Lower leg skin (tissue), 4 donors: Measurements from ENCODE around the gene MUC4. TPM values are rescaled to one million over a fixed set of nuclear protein-coding genes. Genes with fewer than 3 reads are reported as not detected.

Experiments
- DNase-seq, 2 donors: peaks; one replicate each; pipeline ENCODE4 v3.0.0-alpha.2; 2019; ENCODE audit warnings: low spot score in 2 of 2
- H3K4me3 ChIP-seq: fragments of 200-600 bp; sonication (generic); 2 replicates; pipeline ENCODE4 v1.5.1; 2017; ENCODE audit warnings: mild to moderate bottlenecking, low read depth; ENCODE audit not compliant: poor library complexity, severe bottlenecking
- POLR2A ChIP-seq, 2 donors: fragments of 450-650 bp; IDR thresholded peaks; one replicate each; pipeline ENCODE4 v1.6.1; 2016 to 2017; ENCODE audit warnings: antibody characterized with exemption in 2 of 2, mild to moderate bottlenecking in 1 of 2, moderate library complexity in 1 of 2
- WGBS, 2 donors: methylation state at CpG; one replicate each; pipeline ENCODE4 v1.1.5; 2018; 5-methylcytosine and 5-hydroxymethylcytosine counted together
- intact Hi-C: fragments of 100-400 bp; cut with DNase I; formaldehyde crosslinking; loops from one replicate; pipeline ENCODE4 v1.15.0; 2023; ENCODE audit warnings: low total_unique reads
- total RNA-seq, 4 donors: library from RNA; depleted of rRNA; stranded (reverse); fragments of >200 nt; gene quantifications; one replicate each; pipeline ENCODE4 v1.1.0, GENCODE V29; 2016
- TF ChIP-seq, protein P1 (sequence below), 3 donors: fragments of 450-650 bp; IDR thresholded peaks; one replicate each; pipeline ENCODE4 v1.5.1; 2016; ENCODE audit warnings: antibody characterized with exemption in 3 of 3, mild to moderate bottlenecking in 3 of 3, moderate library complexity in 2 of 3

MUC4 gene
- total RNA-seq, 4 donors from 2014 or later = not detected

DNA sequence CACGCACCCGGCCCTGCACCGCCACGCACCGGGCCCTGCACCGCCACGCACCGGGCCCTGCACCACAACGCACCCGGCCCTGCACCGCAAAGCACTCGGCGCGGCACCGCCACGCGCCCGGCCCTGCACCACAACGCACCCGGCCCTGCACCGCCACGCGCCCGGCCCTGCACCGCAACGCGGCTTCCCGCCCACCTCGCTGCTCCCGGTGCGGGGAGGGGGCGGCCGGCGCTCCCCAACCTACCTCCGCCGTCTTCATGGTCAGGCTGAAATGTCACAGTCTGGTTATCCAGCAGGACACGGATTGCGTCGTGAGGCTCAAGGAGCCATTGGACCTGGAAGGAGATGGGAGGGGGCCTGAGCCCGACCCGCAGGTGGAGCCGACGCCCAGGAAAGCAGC is 49.1 kb downstream of the MUC4 start:
- TF ChIP-seq POLR2A (IDR thresholded peaks at IDR 0.05) = no peak
- TF ChIP-seq, protein P1, sequence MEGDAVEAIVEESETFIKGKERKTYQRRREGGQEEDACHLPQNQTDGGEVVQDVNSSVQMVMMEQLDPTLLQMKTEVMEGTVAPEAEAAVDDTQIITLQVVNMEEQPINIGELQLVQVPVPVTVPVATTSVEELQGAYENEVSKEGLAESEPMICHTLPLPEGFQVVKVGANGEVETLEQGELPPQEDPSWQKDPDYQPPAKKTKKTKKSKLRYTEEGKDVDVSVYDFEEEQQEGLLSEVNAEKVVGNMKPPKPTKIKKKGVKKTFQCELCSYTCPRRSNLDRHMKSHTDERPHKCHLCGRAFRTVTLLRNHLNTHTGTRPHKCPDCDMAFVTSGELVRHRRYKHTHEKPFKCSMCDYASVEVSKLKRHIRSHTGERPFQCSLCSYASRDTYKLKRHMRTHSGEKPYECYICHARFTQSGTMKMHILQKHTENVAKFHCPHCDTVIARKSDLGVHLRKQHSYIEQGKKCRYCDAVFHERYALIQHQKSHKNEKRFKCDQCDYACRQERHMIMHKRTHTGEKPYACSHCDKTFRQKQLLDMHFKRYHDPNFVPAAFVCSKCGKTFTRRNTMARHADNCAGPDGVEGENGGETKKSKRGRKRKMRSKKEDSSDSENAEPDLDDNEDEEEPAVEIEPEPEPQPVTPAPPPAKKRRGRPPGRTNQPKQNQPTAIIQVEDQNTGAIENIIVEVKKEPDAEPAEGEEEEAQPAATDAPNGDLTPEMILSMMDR (IDR thresholded peaks at IDR 0.05) = no peak
- intact Hi-C loops = no loop called here
- DNase-seq = no peak
- WGBS, 2 donors = 73 to 89% methylated on average over 28 to 39 of the region's 43 CpGs
- no peak overlapping the region for H3K4me3 ChIP-seq

DNA sequence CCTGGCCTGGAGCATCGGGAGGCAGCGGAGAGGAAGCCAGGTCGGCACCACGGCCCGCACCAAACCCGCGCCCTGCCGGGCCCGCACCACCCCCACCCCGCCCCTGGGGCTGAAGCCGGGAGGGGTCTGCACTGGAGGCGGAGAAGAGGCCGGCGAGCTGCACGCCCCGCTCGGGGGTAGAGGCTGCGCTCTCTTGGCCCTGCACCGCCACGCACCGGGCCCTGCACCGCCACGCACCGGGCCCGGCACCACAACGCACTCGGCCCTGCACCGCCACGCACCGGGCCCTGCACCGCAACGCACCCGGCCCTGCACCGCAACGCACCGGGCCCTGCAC is 49.5 kb downstream of the MUC4 start:
- no peak for DNase-seq
- WGBS, 2 donors = 64 to 72% methylated on average over 24 to 35 of the region's 36 CpGs
- TF ChIP-seq POLR2A (IDR thresholded peaks at IDR 0.05) = no peak
- TF ChIP-seq, protein P1 (IDR thresholded peaks at IDR 0.05) = no peak
- intact Hi-C loops = no loop called here
- no peak overlapping the region for H3K4me3 ChIP-seq

DNA sequence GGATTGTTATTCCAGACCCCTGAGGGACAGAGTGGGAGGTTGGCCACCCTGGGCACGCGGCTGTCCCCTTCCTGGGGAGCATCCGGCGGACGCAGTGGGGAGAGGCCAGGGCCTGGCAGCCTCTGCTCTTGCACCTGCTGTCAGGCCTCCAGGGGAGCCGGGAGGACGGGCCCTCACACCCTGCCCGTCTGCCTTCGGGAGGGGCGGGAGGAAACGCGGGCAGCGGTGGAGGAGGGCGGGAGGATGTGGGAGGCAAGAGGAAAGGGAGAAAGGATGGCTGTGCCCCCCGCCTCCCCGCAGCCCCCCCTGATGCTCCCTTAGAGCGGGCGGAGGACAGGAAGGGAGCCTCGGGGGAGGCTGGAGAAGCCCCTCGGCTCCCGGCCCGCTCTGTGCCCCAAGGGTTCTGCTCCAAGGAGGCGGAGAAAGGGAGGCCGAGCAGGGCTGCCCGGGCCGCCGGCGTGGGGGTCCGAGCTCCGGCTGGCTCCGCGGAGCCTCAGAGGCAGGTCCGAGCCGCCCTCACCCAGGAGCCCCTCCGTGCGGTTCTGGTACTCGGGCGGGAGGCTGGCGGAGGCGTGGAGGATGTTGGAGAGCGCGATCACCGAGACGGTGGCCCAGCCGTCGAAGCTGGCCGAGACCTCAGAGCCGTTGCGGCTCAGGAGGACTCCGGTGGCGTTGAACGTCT is 50.0 kb downstream of the MUC4 start:
- no peak for DNase-seq
- H3K4me3 ChIP-seq = no peak overlapping the region
- TF ChIP-seq, protein P1 (IDR thresholded peaks at IDR 0.05) = no peak
- intact Hi-C loops = no loop called here
- 13 to 37% methylated on average over 39 to 48 of the region's 52 CpGs for WGBS, 2 donors

DNA sequence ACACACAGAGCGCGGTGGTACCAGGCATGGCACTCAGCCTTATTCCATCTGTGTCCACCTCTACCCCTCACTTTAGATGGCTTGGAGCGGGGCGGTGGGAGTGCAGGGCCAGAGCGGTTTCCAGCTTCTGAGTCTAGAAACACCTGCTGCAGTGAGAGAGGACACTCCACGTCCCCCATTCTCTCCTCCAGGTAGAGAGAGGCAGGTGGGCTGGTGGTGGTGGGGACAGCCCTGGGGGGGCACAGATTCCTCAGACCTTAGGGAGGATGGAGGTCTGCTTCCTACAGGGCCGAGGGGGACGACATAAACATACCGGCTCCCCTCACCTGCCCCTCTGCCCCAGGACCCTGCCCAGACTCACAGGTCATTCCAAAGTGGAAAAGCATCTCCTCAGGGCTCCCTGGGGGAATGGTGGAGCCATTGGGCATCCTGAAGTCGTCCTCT is 50.6 kb downstream of the MUC4 start:
- WGBS, 2 donors = 73 to 75% methylated on average over 7 to 10 of the region's 10 CpGs
- intact Hi-C loops = no loop called here
- H3K4me3 ChIP-seq = no peak overlapping the region
- DNase-seq = no peak
- no peak for TF ChIP-seq POLR2A (IDR thresholded peaks at IDR 0.05)
- TF ChIP-seq, protein P1 (IDR thresholded peaks at IDR 0.05) = no peak

DNA sequence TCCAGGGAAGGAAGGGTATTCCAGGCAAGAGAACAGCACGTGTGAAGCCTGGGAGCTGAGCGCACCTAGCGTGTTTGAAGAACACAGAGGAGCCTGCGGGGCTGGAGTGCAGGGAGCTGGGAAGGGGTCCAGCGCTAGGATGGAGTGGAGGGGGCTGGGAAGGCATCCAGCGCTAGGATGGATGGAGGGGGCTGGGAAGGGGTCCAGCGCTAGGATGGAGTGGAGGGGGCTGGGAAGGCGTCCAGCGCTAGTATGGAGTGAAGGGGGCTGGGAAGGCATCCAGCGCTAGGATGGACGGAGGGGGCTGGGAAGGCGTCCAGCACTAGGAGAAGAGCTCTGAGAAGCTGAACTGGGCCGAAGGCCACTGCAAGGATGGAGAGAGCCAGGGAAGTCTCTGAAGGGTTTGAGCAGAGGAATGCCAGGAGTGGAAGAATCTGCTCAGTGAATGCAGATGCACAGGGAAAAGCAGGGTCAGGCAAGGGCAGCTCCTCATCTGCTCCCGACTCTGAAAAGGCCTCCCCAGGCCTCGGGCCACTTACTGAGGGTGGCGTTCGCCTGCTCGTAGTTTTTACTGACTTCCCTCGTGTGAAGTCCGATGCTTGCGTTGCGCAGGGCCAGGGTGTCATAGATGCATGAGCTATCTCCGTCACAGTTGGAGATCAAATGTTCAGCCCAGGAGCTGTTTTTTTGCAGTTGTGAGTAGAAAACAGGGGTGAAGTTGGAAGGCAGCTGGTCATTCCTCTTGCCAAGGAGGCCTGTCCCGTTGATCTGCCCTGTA is 51.2 kb downstream of the MUC4 start:
- DNase-seq = no peak
- 67 to 69% methylated on average over 24 of the region's 24 CpGs for WGBS, 2 donors
- no peak overlapping the region for H3K4me3 ChIP-seq
- intact Hi-C loops = no loop called here
- TF ChIP-seq, protein P1 (IDR thresholded peaks at IDR 0.05) = no peak
- no peak for TF ChIP-seq POLR2A (IDR thresholded peaks at IDR 0.05)
